Endothelial cell of umbilical vein (primary cell): ENCODE data around the gene SH3BP4. TPM values are rescaled to one million over a fixed set of nuclear protein-coding genes. Genes with fewer than 3 reads are reported as not detected.

Experiments used
- BruUV-seq: library from RNA; stranded (reverse); fragments of 400-500 nt; replicated peaks from 2 replicates; lab custom pipeline; 2021; lab: Mats Ljungman, UMichigan
- CTCF ChIA-PET: fragments of 300-600, 350-600 bp; sonication (Branson Sonifier 250); formaldehyde crosslinking; loops from one replicate; lab custom pipeline; 2021; ENCODE audit warnings: antibody characterized with exemption, inconsistent platforms; lab: Charles Lee
- POLR2A ChIA-PET: fragments of 300-600, 350-600 bp; sonication (Branson Sonifier 250); formaldehyde crosslinking; loops from one replicate; lab custom pipeline; 2021; ENCODE audit warnings: antibody characterized with exemption, inconsistent platforms; lab: Charles Lee
- DNase-seq: peaks from one replicate; pipeline ENCODE4 v3.0.0-alpha.2; 2011; ENCODE audit warnings: low read depth, low spot score
- FAIRE-seq: peaks from 2 replicates; lab custom pipeline; 2011; peaks lifted over from hg19 to GRCh38; lab: Jason Lieb, UNC
- H2AFZ ChIP-seq: 2 replicates; pipeline ENCODE4 v1.6.0; 2012; ENCODE audit warnings: low read depth, low read length, control low read depth, inconsistent platforms
- H3K27ac ChIP-seq: 2 replicates; pipeline ENCODE4 v1.5.1; 2011; ENCODE audit warnings: low read depth, mild to moderate bottlenecking, control low read depth, low read length, moderate library complexity; ENCODE audit not compliant: insufficient read depth
- H3K27me3 ChIP-seq, 2 experiments: 2 replicates each; pipeline versions ENCODE4 v1.6.0 to v1.6.1; 2011; ENCODE audit warnings: low read length in 2 of 2, mixed read lengths in 1 of 2; ENCODE audit not compliant: control insufficient read depth in 2 of 2, insufficient read depth in 2 of 2
- H3K36me3 ChIP-seq, 2 experiments: 2 replicates in 1 of 2; 3 replicates in 1 of 2; pipeline ENCODE4 v1.5.1; 2011; ENCODE audit warnings: low read length in 2 of 2, mild to moderate bottlenecking in 1 of 2, moderate library complexity in 1 of 2; ENCODE audit not compliant: control insufficient read depth in 2 of 2, insufficient read depth in 2 of 2; ENCODE audit errors: extremely low read depth in 1 of 2
- H3K4me1 ChIP-seq: 3 replicates; pipeline ENCODE4 v1.5.1; 2011; ENCODE audit warnings: mild to moderate bottlenecking, low read length; ENCODE audit not compliant: control insufficient read depth, insufficient read depth; ENCODE audit errors: extremely low read depth
- H3K4me2 ChIP-seq: 2 replicates; pipeline ENCODE4 v1.6.1; 2011; ENCODE audit warnings: low read length, control low read depth, mixed read lengths; ENCODE audit not compliant: insufficient read depth
- H3K4me3 ChIP-seq, 3 experiments: fragments of 200-600 bp in 1 of 3; sonication (generic), shearing (Covaris generic) in 1 of 3; replicated peaks in 1 of 3; 2 replicates each; pipeline ENCODE4 v1.5.1; 2011 to 2016; ENCODE audit warnings: control low read depth in 3 of 3, low read length in 3 of 3, mild to moderate bottlenecking in 2 of 3, inconsistent platforms in 1 of 3, low read depth in 1 of 3, moderate library complexity in 1 of 3; ENCODE audit not compliant: insufficient read depth in 1 of 3
- H3K79me2 ChIP-seq: 2 replicates; pipeline ENCODE4 v1.6.0; 2012; ENCODE audit warnings: low read length, inconsistent platforms; ENCODE audit not compliant: control insufficient read depth, insufficient read depth
- H3K9ac ChIP-seq: replicated peaks from 2 replicates; pipeline ENCODE3; 2011; ENCODE audit warnings: low read length, control low read depth; ENCODE audit not compliant: insufficient read depth; ENCODE audit errors: extremely low read depth
- H3K9me1 ChIP-seq: replicated peaks from 3 replicates; pipeline ENCODE4 v1.6.0; 2011; ENCODE audit warnings: mild to moderate bottlenecking, low read length; ENCODE audit not compliant: control insufficient read depth, insufficient read depth; ENCODE audit errors: extremely low read depth
- H3K9me3 ChIP-seq: replicated peaks from 2 replicates; pipeline ENCODE4 v1.5.1; 2012; ENCODE audit warnings: low read length, inconsistent platforms; ENCODE audit not compliant: control insufficient read depth, insufficient read depth
- H4K20me1 ChIP-seq: replicated peaks from 2 replicates; pipeline ENCODE3; 2011; ENCODE audit warnings: mild to moderate bottlenecking, low read length; ENCODE audit not compliant: control insufficient read depth, insufficient read depth; ENCODE audit errors: extremely low read depth
- CTCF ChIP-seq, 2 donors: IDR thresholded peaks; 1 replicate in 1 of 2; 2 replicates in 1 of 2; pipeline ENCODE4 v1.5.1; 2011; ENCODE audit warnings: low read length in 2 of 2, mild to moderate bottlenecking in 2 of 2, moderate library complexity in 2 of 2, control low read depth in 1 of 2, inconsistent platforms in 1 of 2, low read depth in 1 of 2; ENCODE audit not compliant: insufficient read depth in 1 of 2; ENCODE audit errors: extremely low read depth in 1 of 2
- EZH2 ChIP-seq: IDR thresholded peaks from 2 replicates; pipeline ENCODE4 v1.6.1; 2012; ENCODE audit warnings: borderline replicate concordance, low read depth, mild to moderate bottlenecking, moderate library complexity, low read length, inconsistent platforms; ENCODE audit not compliant: severe bottlenecking
- FOS ChIP-seq: IDR thresholded peaks from 2 replicates; pipeline ENCODE4 v1.6.1; 2011; ENCODE audit warnings: mild to moderate bottlenecking, low read length, moderate library complexity, borderline replicate concordance; ENCODE audit not compliant: insufficient read depth
- JUN ChIP-seq: IDR thresholded peaks from 2 replicates; pipeline ENCODE4 v1.6.1; 2011; ENCODE audit warnings: borderline replicate concordance, low read depth; ENCODE audit not compliant: insufficient read length, insufficient read depth
- MAX ChIP-seq: IDR thresholded peaks from 2 replicates; pipeline ENCODE4 v1.6.1; 2011; ENCODE audit not compliant: insufficient read depth, insufficient read length
- MYC ChIP-seq: IDR thresholded peaks from one replicate; pipeline ENCODE4 v1.6.1; 2011; ENCODE audit warnings: mild to moderate bottlenecking, low read depth, low read length
- POLR2A ChIP-seq: IDR thresholded peaks from 2 replicates; pipeline ENCODE4 v1.6.1; 2012; ENCODE audit warnings: low read depth, mild to moderate bottlenecking, control low read depth, low read length
- POLR2AphosphoS5 ChIP-seq: IDR thresholded peaks from 2 replicates; pipeline ENCODE4 v1.6.1; 2012; ENCODE audit warnings: low read depth, mild to moderate bottlenecking, control low read depth, low read length, moderate library complexity; ENCODE audit not compliant: insufficient read depth
- dilution Hi-C: fragments of 300-500 bp; cut with MboI; formaldehyde crosslinking; loops from one replicate; pipeline ENCODE4 v1.15.0; 2019; ENCODE audit warnings: low sequenced_read_pairs; ENCODE audit not compliant: extremely low pct_ligation_motif_present
- intact Hi-C: fragments of 100-400 bp; cut with micrococcal nuclease; formaldehyde crosslinking; loops from one replicate; pipeline ENCODE4 v1.10.0; 2022
- polyA plus RNA-seq, 4 experiments: library from polyadenylated mRNA; depleted of rRNA in 3 of 4; stranded (reverse) in 3 of 4; unstranded in 1 of 4; fragments of >200 nt; gene quantifications; 2 replicates each; pipeline versions ENCODE4 v1.2.1 to v1.2.3, GENCODE V29; 2011 to 2012; ENCODE audit warnings: missing spikeins in 1 of 4
- total RNA-seq: library from RNA; stranded (reverse); gene quantifications from 2 replicates; pipeline ENCODE4 v1.2.3, GENCODE V29; 2021

Gene SH3BP4
- total and polyA plus RNA-seq, 2 donors (not counting 3 experiments of a cell fraction or from before 2014, with no cell fraction given) = 85.2 to 100.0 TPM

DNA sequence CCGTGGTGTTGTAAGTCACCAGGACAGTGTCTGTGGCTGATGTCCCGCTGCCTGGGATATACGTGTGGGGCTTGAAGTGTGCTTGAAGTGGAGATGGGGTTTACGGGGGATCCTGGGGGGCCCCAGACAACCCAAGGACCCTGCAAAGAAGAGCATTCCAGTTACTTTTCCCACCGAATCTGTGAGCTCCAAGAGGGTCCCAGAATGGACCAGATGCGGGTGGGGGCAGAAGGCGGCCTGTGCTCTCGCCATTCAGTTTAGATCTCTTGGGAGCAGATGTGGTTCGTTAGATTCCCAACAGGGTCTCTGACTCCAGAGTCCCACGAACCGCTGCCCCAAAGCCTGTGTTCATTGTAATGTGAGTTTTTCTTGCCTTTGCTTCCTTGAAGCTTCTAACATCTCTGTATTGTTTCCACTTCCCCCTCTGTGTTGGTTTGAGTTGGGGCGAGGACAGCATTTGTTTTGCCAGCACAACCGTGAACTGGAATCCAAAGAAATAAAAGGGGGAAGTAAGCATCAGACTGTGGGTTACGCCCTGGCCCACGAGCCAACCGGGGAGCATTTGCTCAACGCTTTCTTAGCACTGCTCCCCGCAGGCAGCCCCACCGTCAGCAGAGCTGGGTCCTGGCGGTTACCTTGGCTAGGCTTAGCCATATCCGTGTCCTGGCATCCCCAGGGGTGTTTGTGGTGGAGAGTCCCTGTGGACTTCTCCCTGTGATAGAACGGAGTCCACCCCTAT lies 92.1 kb downstream of the SH3BP4 start:
- CTCF ChIA-PET = no interaction called here
- H3K9me3 ChIP-seq = no peaks in the 10 kb centered on the region
- H3K4me3 ChIP-seq = no peak overlapping the region
- TF ChIP-seq POLR2AphosphoS5 (no peak), CTCF (IDR thresholded peaks at IDR 0.05; ENCODE audit: extremely low read depth in 1 of 2, insufficient read depth in 1 of 2, low read depth in 1 of 2, low read length in 2 of 2) (no peak), JUN (no peak), MYC (no peak), MAX (no peak), EZH2 (no peak), POLR2A (no peak), FOS (no peak)
- no peak overlapping the region for H3K9ac ChIP-seq
- no peaks in the 10 kb centered on the region for H4K20me1 ChIP-seq
- H3K36me3 ChIP-seq = peaks cover 41 to 52% of the 10 kb centered on the region in 2 experiments
- no peaks in the 10 kb centered on the region for H3K9me1 ChIP-seq
- no peak overlapping the region for H2AFZ ChIP-seq
- dilution Hi-C loops = no loop called here
- no TSS peak for BruUV-seq
- H3K4me1 ChIP-seq = peaks cover 8% of the 10 kb centered on the region
- intact Hi-C loops = no loop called here
- FAIRE-seq (no peak), DNase-seq (no peak)
- POLR2A ChIA-PET = interaction anchor here (0.6 kb wide), 1 partner anchor 14 kb away, joined by 3 read pairs; no protein-coding TSS in a partner anchor
- H3K27me3 ChIP-seq = no peaks in the 10 kb centered on the region
- H3K27ac ChIP-seq = no peak overlapping the region
- H3K79me2 ChIP-seq = peaks cover 81% of the 10 kb centered on the region
- H3K4me2 ChIP-seq = no peak overlapping the region
